Stimulated activated CD8-positive, alpha-beta memory T cell treated with anti-CD3 and anti-CD28 coated beads, Interleukin-7, amount 100 ng/mL, for 1 hour (primary cell): Measurements from ENCODE around the gene PDE1C.

Source experiments
- DNase-seq, 2 donors: peaks; one replicate each; pipeline ENCODE4 v3.0.0-alpha.2; 2020; ENCODE audit warnings: low read depth in 2 of 2

The PDE1C gene

DNA sequence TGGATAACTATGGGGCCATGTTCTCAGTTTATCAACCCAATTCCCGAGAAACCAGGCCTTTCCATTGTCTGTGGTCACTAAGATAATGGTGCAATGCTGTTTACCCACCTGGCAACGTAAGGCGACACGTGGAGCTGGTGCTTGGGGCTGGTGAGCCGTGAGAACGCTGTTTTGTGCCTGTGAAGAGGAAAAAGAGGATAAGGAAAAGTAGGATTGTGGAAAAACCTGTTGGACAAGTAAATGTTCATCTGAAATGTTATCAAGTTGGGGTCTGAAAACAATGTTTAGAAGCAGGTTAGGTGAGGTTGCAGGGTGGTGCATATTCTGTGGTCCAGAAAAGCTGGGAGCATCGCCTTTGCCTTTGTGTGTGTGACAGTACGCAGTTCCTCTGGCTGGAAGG lies 294.7 kb downstream of the PDE1C start:
- no peak for DNase-seq

DNA sequence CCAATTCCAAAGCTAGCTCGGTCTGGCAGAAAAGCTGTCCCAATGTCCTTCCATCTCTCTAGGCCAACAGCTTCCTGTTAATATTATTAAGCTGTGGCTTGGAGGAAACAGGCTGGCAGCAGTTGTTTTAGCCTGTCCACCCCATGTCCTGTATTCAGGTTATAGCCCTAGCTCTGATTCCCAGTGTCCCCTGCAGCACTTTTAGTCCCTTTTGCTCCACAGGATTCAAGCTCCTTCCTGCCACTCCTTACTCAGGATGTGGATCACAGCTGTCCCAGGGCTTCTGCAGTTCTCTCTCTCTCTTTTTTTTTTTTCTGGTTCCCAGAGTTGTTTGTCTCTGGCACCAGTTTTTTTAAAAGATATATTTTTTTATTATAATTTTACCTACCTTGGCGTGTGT lies 298.0 kb downstream of the PDE1C start:
- DNase-seq = no peak

DNA sequence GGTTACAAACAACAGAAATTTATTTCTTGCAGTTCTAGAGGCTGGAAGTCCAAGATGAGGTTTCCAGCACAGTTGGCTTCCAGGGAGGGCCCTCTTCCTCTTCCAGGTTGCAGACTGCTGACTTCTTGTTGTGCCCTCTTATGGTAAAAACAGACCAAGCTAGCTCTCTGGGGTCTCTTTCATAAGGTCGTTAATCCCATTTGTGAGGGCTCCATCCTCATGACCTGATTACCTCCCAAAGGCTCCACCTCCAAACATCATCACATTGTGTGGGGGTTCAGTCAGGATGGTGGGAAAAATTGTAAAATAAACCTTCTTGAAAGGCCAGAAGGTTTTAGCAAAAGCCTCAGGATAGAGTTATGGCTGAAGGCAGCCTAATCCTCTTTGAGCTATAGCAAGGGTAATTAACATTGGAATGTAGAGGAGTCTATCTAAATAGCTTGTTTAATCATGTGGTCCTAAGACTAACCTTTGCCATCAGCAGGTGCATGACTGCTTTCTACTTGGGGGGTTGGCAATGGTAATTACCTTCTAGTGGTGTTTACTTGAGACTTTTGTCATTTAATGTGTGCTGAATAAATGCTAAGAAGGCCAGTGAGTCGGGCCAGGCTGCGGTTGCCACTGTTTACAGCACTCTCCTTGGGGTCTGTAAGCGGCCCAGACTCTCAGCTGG lies 302.4 kb downstream of the PDE1C start:
- no peak for DNase-seq

DNA sequence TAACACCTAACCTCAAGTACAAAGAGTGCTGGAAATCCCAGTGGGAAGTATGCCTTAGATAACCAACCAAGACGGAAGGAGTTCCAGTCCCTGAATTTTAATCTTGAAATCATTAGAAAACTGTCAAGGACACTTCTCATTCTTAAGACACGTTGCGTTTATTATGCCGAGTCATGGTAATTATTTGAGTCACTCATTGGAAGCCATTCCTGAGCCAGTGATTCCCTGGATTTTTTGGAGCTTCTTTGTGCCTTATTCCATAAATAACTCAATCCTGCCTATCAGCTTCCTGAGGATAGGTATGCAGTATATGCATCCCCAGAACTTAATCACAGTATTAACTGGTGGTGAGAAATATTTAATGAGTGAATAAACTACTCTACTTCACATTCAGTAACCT lies 305.7 kb downstream of the PDE1C start:
- no peak for DNase-seq

DNA sequence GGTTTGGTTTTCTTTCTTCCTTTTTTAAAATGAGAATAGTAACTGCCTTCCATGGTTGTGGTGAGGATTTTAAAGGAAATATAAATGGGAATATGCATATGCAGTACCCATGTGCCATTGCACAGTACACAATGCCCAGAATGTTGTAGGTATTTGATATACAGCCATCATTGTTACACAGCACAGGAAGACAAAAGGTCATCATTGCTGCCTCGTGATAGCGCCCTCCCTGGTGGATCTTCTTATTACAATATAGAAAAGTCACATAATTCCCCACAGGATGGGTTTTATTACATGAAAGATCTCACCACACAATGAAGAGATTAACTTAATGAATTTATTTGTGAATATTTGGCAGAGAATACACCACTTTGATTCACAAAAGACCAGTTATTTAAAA lies 306.7 kb downstream of the PDE1C start:
- DNase-seq = no peak

DNA sequence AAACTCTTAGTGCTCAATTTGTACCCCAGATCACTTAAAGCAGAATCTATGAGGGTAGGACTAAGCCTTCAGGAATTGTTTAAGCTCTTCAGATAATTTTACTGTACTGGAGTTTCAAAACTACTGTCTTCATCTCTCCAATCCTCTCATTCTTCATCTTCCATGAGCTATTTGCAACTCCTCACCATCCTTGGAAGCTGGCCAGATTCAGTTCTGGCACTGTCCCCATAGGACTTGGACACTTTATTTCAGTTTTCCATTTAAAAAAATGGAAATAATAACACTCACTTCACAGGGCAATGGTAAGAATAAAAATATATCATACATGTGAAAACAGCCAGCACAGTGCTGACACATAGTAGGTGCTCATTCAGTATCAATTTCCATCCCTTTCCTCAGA lies 308.6 kb downstream of the PDE1C start:
- no peak for DNase-seq

DNA sequence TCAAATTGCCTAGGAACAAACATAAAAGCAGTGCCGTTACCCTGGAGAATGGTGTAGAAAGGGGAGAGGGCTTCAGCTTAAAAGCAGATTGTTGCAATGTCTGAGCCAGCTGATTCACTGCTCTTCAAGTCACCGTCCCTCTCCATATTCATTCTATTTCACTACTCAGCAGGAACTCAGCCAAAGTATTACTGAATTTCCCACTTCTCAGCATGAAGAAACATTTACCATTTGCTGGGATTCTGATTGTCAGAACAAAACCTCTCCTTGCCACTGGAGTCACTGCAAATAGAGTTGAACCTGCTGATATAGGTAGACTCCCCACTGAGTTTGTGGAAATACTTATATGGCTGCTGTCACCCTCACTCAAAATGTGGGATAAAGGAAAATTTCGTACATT lies 311.5 kb downstream of the PDE1C start:
- DNase-seq = no peak

DNA sequence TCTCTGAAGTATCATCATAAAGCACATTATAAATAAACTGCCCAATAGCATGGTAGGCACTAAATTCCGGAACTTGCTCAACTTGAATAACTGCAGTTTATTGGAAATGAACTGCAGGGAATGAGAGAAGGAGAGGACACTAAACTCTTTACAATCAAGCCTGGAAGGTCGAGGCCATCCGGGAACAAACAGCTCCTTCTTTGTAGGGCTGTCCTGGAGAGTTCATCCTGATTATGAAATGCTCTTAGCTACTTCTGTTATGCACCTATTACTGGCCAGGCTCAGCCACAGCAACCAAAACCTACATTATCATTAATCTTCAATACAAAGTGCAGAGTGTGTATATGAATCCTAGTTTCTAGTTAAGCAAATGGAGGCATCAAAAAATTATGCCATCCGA lies 318.5 kb downstream of the PDE1C start:
- no peak for DNase-seq

DNA sequence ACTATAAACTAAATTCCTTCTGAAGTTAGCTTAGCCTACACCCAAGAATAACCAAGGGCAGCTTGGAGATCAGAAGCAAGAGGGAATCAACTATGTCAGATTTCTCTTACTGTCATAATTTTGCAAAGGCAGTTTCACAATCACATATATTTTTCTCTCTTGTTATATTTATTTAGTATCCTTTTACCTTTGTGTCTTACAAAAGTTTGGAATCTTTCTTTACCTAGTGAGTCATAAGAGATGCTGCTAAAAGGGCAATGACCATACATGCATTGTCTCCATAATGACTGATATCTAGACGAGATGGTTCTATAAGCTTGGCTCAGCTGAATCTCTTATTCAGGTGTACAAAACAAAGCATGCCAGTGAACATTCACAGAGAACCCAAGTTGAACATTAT lies 322.1 kb downstream of the PDE1C start:
- DNase-seq = no peak

DNA sequence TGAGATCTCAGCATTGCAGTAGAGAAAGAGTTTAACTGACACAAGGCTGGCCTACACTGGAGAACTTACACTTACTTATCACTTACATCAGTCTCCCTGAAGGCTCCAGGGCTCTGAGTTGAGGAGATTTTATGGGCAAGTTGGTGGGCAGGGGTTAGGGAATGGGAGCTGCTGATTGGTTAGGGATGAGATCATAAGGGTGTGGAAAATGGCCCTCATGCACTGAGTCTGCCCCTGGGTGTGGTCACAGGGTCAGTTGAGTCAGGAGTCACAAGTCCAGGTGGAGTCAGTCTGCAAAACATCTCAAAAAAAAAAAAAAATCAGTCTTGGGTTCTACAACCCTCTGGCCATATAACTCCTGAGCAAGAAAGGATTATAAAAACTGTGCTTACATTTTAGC lies 322.7 kb downstream of the PDE1C start:
- no peak for DNase-seq

DNA sequence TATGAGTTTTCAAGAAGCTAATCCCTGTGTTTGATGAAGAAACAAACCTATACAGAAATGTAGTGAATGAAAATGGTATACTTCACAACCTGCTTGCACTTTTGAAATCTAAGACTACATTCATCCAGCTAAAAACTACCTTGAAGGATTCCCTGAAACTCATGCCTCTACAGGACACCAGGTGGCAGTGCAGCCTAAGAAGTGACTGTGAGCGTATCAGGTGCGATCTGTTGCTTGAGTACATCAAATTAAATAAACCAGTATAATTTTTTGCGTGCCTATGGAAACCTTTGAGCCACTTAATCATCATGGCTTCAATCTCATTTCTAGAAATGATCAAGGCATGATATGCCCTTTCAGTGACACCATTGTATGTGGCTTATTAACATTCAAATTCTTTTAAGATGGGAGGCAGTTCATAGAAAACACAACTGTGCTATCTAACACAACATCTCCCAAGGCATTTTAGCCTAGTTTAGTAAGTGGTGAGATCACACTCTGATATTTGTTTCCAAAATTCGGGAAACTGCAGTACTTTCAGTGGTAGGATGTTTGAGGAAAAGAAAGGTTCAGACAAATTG lies 325.8 kb downstream of the PDE1C start:
- DNase-seq = peak in 1 of 2 donors; percentile 8

DNA sequence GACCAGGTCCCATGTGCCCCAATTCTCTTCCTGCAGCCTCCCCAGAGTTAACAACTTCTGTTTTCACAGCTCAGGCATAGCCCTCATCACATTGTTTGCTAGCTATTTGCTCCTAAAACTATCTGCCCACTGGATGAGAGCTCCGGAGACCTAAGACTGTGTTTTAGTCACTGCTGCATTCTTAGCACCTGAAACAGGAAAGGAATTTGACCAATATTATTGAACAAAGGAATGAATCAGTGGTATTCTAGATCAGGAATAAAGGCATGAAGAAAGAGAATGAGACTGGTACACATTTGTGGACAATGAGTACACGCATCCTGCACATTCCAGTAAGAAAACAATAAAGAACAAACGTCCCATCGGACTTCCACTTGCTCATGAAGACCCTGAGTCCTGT lies 328.4 kb downstream of the PDE1C start:
- no peak for DNase-seq

DNA sequence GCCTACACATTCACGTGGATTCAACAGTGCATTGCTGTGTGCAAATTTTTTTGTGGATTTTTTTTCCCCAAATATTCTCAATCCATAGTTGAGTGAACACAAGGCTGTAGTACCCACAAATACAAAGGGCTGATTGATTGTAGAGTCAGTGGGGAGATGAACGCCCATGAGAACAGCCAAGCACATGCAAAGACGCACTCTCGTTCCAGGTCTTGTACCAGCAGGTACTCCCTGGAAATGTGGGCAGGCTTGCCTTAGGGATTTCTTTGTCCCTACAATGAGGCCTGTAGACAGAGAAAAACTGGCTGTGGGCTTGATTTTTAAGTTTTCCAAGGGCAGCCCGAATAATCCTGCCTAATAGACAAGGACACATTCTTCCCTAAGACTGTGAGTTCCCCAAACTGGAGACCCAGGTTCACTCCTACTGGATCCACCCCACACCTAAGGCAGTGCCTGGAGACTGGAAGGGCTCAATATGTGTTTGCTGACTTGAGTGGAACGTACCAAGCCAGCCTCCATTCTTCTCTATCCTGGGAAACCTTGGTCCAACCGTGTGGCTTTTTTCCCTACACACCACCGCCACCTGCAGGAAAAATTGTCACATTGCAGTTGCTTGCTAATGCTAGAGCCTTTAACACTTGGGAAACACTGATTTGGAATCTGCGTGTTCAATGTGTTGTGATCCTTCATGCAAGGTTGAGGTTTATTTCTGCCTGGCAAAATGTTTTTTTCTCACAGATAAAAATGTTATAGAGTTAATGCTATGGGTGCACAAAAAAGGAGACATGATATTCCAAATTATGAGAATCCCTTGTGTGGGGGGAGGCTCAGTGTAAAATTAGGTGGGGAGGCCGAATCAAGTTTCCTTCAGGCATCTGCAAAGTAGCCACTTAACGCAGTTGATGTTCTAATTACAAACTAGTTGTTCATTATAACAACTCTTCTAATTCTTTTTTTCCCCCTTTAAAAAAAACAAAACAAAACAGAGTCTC lies 333.9 kb downstream of the PDE1C start:
- DNase-seq = no peak

DNA sequence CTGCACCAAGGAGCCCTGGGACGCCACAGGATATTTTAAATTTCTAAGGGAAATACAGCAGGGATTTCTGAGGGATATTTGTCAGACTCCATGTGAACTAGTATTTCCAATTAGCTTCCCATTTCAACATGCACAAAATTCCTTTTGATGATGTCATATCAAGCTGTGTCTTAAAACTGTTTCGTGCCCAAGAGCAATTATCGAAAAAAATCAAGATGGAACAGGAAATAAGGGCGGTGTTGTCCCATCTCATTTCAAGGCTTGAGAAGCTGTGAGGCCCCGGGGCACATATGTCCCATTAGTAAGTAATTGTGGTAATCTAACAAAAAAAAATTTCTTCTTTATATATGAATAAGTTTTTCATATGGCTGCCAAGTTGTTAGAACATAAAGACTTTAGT lies 335.8 kb downstream of the PDE1C start:
- no peak for DNase-seq

DNA sequence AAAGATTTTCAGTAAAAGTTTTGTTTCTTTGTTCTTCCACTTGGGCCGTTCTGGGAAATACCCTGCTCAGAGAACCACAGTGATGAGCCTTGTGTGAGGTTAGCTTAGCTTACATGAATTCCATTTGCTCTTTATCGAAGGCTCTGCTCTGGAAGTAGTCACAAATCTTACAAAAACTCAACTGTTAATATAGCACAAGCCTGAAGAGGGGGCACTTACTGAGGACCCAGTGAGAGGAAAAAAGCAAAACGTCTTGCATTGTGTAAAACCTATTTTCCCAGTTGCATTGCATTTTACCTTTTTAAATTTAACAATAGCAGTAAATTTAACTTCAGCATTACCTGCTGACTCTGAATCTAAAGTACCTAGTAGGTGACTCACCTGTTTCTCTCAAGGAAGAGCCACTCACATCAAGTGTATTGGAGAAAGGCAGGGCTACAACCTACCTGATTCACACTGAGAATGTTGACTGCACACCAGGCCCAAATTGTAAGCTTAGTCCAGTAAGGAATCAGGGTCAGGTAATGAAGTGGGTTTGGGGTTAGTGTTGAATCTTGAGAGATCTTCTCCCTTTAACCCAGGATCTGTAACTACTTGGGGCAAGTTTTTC lies 340.9 kb downstream of the PDE1C start:
- no peak for DNase-seq

DNA sequence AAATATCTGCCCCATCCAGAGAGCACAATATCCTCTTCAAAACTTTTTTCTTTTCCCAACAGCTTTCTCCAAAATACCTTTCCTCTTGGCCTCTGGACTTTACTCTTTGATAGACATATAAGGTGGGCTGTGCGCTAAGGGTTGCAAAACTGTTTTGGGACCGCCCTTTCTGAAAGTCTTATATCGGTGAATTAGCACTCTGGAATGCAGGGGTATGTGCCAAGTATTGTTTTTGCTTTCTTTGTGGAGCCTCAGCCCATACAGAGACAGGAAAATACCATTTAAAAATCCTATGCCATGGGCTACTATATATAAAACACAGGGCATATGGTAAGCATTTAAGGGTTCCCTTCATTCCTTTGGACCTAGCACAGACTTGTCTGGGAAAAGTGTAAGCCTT lies 345.5 kb downstream of the PDE1C start:
- DNase-seq = no peak

DNA sequence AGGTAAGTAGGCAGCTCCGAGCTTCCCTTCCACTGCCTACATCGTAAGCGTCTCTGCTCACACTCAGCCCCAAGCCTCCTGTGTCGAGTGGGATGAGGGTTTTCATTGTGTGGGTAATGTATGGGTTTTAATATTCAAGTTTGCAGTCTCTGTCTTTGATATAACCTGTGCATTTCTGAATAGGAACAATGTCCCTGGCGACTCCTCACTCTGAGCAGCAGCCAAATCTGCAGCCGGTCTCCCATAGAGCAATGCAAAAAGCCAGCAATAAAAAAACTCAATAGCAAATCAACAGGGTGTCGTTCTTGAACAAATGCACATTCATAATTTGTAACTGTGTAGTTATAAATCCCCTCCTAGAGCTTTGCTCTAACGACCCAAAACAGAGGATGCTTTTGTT lies 349.8 kb downstream of the PDE1C start:
- no peak for DNase-seq

DNA sequence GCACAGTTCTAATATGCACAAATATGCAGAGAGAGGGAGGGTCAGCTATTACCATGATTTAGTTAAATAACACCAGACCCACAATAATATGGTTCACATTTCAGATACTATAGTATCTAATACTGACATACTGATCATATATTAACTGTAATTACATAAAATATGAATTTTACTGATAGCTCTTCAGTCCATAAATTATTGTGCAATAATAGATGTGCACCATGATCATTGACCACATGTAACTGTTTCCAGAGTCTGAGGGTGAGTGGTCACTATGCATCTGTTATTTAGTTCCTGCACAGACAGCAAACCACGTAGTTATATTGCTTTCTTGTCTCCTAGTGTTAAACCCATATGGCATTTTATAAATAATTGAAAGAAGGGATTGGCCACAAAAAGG lies 353.9 kb downstream of the PDE1C start:
- DNase-seq = no peak

DNA sequence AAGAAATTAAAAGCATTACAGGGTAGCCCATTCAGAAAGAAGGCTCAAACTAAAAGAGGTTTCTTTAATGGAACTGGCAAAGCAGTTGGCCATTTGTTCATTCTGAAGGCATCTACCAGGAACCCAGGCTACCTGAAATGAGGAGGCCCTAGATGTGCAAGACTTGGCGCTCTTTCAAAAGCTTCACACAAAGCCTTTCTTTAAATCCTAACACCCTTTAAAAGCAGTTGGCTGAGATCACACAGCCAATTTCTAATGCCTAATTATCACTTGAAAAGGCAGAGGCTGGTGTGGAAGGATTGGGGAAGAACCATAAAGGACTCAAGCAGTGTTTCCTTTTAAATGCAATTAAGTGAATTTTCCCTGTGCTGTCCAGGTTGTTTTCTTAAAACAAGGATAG lies 360.0 kb downstream of the PDE1C start:
- no peak for DNase-seq

DNA sequence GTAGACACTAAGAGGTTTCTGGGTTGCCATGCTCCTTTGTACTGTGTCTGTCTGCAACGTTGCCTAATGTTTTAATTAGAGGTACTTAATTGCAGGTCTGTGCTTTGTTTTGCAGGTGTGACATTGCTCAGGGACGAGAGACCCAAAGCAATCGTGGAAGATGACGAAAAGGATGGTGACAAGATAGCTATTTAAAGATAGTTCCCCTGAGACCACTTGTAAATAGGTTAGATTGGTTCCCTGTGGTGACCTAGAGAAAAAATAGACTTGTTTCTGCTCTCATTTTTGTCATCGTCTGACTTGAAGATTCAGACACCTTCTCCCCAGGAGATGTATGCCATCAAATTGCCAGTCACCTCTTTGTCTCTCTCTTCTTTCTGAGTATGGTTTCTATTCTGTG lies 363.1 kb downstream of the PDE1C start:
- DNase-seq = no peak

DNA sequence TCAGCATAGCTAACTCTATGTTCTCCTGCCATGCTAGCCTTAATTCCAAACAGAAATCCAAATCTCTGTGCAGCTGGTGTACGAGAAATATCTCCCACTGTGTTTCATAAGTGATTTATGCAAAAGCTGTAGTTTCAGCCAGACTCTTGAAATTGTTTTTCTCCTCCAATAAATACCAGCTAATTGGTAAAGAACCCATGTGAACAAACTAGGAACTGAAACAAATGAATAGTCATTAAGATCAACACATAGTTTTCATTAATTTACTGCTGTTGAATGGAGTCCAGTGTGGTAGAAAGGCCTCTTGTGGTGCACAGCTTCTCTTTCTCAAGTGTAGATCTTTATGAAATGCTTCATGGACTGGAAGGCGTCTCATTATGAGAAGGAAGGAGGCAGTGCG lies 364.8 kb downstream of the PDE1C start:
- DNase-seq = no peak

DNA sequence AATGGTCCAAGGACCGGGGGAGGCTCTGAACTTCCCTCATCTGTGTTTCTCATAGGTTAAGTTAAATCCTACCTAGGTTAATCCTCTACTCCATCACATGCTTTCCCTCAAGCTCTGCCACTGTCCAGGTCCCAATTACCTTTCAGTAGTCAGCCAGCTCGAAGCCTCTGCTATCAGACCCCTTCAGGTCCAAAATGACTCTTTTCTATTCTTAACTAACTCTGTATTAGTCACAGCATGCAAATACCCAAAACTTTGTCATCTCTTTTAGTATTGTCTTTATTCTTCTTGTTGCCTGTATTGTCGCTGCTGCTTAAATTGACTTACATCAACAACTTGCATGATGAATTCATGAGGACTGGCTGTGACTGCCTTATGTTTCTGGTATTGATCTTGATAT lies 367.9 kb downstream of the PDE1C start:
- DNase-seq = no peak
